Breast epithelium (tissue), 4 donors: Measurements from ENCODE around the gene AHSG. TPM values are rescaled to one million over a fixed set of nuclear protein-coding genes. Genes with fewer than 3 reads are reported as not detected.

ENCODE experiments used
- DNase-seq, 2 donors: peaks; one replicate each; pipeline ENCODE4 v3.0.0-alpha.2; 2019; ENCODE audit warnings: low spot score in 2 of 2
- H3K27ac ChIP-seq, 2 donors: fragments of 200-600 bp; sonication (generic) in 1 of 2; one replicate each; pipeline ENCODE4 v1.5.1; 2016 to 2019; ENCODE audit warnings: mild to moderate bottlenecking in 1 of 2
- H3K27me3 ChIP-seq, 2 donors: fragments of 200-600 bp; sonication (generic) in 1 of 2; one replicate each; pipeline versions ENCODE4 v1.5.1 to v1.6.0; 2017 to 2019; ENCODE audit warnings: control low read depth in 1 of 2, mild to moderate bottlenecking in 1 of 2
- H3K36me3 ChIP-seq: fragments of 200-600 bp; one replicate; pipeline ENCODE4 v1.5.1; 2019
- H3K4me1 ChIP-seq, 2 donors: fragments of 200-600 bp; sonication (generic); one replicate each; pipeline ENCODE4 v1.5.1; 2016 to 2019; ENCODE audit warnings: control low read depth in 1 of 2
- H3K4me3 ChIP-seq, 3 donors: fragments of 200-600 bp; sonication (generic); 1 replicate in 2 of 3; 2 replicates in 1 of 3; pipeline ENCODE4 v1.5.1; 2016 to 2019; ENCODE audit warnings: mild to moderate bottlenecking in 3 of 3, moderate library complexity in 2 of 3
- H3K9me3 ChIP-seq, 2 donors: fragments of 200-600 bp; sonication (generic) in 1 of 2; one replicate each; pipeline ENCODE4 v1.5.1; 2016 to 2019; ENCODE audit warnings: control low read depth in 1 of 2
- POLR2A ChIP-seq: fragments of 450-650 bp; IDR thresholded peaks from one replicate; pipeline ENCODE4 v1.6.1; 2016; ENCODE audit warnings: antibody characterized with exemption, mild to moderate bottlenecking, moderate library complexity
- POLR2AphosphoS5 ChIP-seq, 3 donors: sonication (generic); formaldehyde crosslinking; IDR thresholded peaks; one replicate each; pipeline ENCODE4 v1.6.1; 2017; ENCODE audit warnings: antibody characterized with exemption in 3 of 3
- intact Hi-C: fragments of 100-400 bp; cut with DNase I; formaldehyde crosslinking; loops from one replicate; pipeline ENCODE4 v1.15.1; 2023; ENCODE audit warnings: low total_unique reads
- total RNA-seq, 3 donors: library from RNA; depleted of rRNA; stranded (reverse); fragments of >200 nt; gene quantifications; one replicate each; pipeline ENCODE4 v1.1.0, GENCODE V29; 2016
- TF ChIP-seq, protein P1 (sequence below), 3 donors: fragments of 450-650 bp; IDR thresholded peaks; one replicate each; pipeline ENCODE4 v1.5.1; 2016 to 2017; ENCODE audit warnings: antibody characterized with exemption in 3 of 3, mild to moderate bottlenecking in 3 of 3, moderate library complexity in 3 of 3

AHSG gene
- total RNA-seq, 3 donors from 2014 or later = not detected

DNA sequence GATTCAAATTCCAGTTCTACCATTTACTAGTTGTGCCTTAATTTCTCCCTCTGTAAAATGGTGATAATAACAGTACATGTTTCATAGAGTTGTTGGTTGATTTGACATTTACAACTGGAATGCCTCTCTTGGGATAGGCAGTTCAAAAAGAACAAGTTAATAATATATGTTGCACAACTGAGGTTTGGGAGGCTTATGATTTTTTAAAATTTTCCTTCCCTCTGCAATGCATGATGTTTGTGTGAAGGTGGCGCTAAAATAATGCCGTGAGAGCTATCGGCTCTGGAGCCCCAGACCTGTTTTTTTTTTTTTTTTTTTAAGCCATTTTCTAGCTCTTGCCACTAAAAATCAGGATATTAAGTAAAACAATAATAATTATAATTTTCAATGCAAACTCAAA lies 23.7 kb upstream of the AHSG start:
- TF ChIP-seq POLR2AphosphoS5 (IDR thresholded peaks at IDR 0.05) = no peak
- TF ChIP-seq POLR2A = no peak
- TF ChIP-seq, protein P1, sequence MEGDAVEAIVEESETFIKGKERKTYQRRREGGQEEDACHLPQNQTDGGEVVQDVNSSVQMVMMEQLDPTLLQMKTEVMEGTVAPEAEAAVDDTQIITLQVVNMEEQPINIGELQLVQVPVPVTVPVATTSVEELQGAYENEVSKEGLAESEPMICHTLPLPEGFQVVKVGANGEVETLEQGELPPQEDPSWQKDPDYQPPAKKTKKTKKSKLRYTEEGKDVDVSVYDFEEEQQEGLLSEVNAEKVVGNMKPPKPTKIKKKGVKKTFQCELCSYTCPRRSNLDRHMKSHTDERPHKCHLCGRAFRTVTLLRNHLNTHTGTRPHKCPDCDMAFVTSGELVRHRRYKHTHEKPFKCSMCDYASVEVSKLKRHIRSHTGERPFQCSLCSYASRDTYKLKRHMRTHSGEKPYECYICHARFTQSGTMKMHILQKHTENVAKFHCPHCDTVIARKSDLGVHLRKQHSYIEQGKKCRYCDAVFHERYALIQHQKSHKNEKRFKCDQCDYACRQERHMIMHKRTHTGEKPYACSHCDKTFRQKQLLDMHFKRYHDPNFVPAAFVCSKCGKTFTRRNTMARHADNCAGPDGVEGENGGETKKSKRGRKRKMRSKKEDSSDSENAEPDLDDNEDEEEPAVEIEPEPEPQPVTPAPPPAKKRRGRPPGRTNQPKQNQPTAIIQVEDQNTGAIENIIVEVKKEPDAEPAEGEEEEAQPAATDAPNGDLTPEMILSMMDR (IDR thresholded peaks at IDR 0.05) = no peak
- no peak for DNase-seq
- Histone ChIP-seq H3K4me1 (no peaks in the 10 kb centered on the region), H3K27me3 (no peaks in the 10 kb centered on the region), H3K27ac (no peak overlapping the region), H3K4me3 (no peak overlapping the region), H3K9me3 (no peaks in the 10 kb centered on the region), H3K36me3 (no peaks in the 10 kb centered on the region)
- intact Hi-C loops = no loop called here

DNA sequence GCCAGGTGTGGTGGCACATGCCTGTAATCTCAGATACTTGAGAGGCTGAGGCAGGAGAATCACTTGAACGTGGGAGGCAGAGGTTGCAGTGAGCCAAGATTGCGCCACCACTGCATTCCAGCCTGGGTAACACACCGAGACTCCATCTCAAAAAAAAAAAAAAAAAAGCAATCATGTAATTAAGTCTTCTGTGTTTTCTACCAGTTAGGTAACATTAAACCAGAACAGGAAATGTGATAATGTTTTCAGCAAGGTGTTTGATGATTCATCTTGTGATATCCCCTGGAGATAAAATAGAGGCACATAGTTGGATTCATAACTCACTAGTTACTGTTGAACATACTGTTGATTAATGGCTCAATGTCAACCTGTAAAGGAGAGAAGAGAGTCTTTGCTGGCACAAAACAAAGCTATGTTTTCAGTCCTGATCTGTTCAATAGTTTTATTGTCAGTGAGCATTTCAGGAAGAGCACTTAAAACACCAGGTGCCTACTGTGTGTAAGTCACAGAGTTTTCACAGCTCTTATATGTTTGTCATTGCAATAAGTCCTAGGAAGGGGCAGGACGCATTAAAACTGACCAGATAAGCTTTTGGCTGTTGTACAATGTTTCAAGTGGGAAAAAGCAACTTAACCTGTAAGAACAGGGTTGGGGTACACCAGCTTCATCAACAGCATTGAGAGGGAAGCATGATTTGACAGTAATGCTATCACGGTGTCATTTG lies 22.8 kb upstream of the AHSG start:
- DNase-seq = no peak
- H3K27ac ChIP-seq = no peak overlapping the region
- H3K4me3 ChIP-seq = no peak overlapping the region
- H3K9me3 ChIP-seq = no peaks in the 10 kb centered on the region
- TF ChIP-seq POLR2A (no peak), POLR2AphosphoS5 (IDR thresholded peaks at IDR 0.05) (no peak)
- TF ChIP-seq, protein P1 (IDR thresholded peaks at IDR 0.05) = no peak
- intact Hi-C loops = no loop called here
- H3K27me3 ChIP-seq = no peaks in the 10 kb centered on the region
- H3K36me3 ChIP-seq = no peaks in the 10 kb centered on the region
- no peaks in the 10 kb centered on the region for H3K4me1 ChIP-seq

DNA sequence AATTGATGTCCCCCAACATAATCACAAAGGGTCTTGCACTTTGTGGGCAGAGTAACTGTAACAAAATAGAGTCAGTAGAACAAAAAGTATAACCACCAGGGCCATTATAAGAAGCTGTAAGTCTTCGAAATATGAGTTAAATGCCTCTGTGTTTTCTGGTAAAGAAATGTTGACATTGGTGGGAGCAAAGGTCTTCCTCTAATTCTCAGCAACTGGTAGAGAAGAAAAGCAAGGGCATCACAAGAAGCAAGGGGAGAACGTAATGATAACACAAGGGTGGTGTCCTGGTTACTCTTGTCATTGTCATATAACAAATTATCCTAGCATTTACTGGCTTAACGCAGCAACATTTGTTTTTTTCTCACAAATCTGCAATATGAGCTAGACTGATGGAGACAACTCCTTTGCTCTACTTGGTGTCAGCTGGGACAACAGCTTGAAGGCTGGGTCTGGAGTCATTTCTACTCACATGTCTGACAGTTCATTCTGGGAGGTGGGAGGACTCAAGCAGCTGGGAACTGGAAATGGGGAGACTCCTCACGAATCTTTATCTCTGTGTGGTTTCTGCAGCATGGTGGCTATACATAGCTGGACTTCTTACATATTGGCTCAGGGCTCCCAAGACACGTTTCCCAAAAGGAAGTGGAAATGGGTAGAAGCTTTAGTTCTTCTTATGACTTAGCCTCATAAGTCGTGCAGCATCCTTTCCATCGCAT lies 22.1 kb upstream of the AHSG start:
- intact Hi-C loops = no loop called here
- no peak for DNase-seq
- TF ChIP-seq, protein P1 (IDR thresholded peaks at IDR 0.05) = no peak
- no peak for TF ChIP-seq POLR2AphosphoS5 (IDR thresholded peaks at IDR 0.05)
- no peak for TF ChIP-seq POLR2A
- Histone ChIP-seq H3K27ac (no peak overlapping the region), H3K9me3 (no peaks in the 10 kb centered on the region), H3K36me3 (no peaks in the 10 kb centered on the region), H3K27me3 (no peaks in the 10 kb centered on the region), H3K4me3 (no peak overlapping the region), H3K4me1 (no peaks in the 10 kb centered on the region)

DNA sequence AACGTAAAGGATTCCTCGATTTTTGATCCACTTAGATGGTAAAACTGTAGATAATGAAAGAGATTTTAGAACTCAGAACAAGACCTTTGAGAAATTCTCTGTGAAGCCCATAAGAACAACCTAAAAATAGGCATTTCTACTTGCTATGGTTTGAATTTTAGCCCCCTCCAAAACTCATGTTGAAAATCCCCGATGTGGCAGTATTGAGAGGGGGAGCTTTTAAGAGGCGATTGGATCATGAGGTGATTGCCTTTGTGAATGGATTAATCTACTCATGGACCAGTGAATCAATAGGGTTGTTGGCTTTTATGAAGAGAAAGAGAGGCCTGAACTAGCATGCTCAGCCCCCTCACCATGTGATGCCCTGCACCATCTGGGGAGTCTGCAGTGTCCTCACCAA lies 20.2 kb upstream of the AHSG start:
- TF ChIP-seq POLR2AphosphoS5 (IDR thresholded peaks at IDR 0.05) (no peak), POLR2A (no peak)
- TF ChIP-seq, protein P1 (IDR thresholded peaks at IDR 0.05) = no peak
- Histone ChIP-seq H3K27me3 (no peaks in the 10 kb centered on the region), H3K9me3 (no peaks in the 10 kb centered on the region), H3K36me3 (no peaks in the 10 kb centered on the region), H3K4me3 (no peak overlapping the region), H3K27ac (no peak overlapping the region), H3K4me1 (no peaks in the 10 kb centered on the region)
- intact Hi-C loops = no loop called here
- DNase-seq = no peak

DNA sequence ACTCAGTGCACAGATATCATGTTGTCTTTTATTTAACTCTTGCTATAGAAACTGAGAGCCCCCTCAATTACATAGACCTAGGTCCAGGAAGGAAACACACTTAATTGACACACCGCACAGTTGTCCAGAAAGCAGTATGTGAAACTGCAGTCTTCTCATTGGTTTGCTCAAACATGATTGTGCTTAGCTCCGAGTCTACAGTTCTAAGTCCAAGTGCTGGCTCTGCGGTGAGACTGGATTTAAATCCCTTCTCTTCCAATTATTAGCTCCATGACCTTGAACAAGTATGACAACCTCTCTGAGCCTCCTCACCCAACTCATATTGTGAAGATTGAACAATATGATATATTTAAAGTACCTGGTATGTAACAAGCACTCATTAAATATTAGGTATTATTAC lies 19.0 kb upstream of the AHSG start:
- no peak overlapping the region for H3K4me3 ChIP-seq
- H3K4me1 ChIP-seq = no peaks in the 10 kb centered on the region
- no peak for DNase-seq
- H3K9me3 ChIP-seq = no peaks in the 10 kb centered on the region
- intact Hi-C loops = no loop called here
- no peaks in the 10 kb centered on the region for H3K36me3 ChIP-seq
- no peak overlapping the region for H3K27ac ChIP-seq
- TF ChIP-seq, protein P1 (IDR thresholded peaks at IDR 0.05) = no peak
- no peak for TF ChIP-seq POLR2AphosphoS5 (IDR thresholded peaks at IDR 0.05)
- TF ChIP-seq POLR2A = no peak
- no peaks in the 10 kb centered on the region for H3K27me3 ChIP-seq
